ENCODE data around the gene SAP25. TPM values are rescaled to one million over a fixed set of nuclear protein-coding genes. Genes with fewer than 3 reads are reported as not detected.
A peak's percentile ranks its signal among the peaks of the same experiment; 100 is the strongest.

Gene SAP25
- total RNA-seq = 10 to 100 TPM; 10.1 to 25.2 TPM

- DNase-seq (ENCODE audit: low spot score) = peak; percentile 60
- peaks cover 4 to 7% of the 10 kb centered on the region in 2 donors for H3K4me1 Mint-ChIP-seq (ENCODE audit: low read depth in 2 of 2)
- H3K4me3 Mint-ChIP-seq = no peak within 1 kb of the TSS
- no peaks in the 10 kb centered on the region for H3K9me3 Mint-ChIP-seq
- no peak for ATAC-seq
- no peak within 1 kb of the TSS for H3K27ac Mint-ChIP-seq
- H3K27me3 Mint-ChIP-seq = no peaks in the 10 kb centered on the region
- no peaks in the 10 kb centered on the region for H3K36me3 Mint-ChIP-seq
These were observed at the start of gene SAP25 for GRCh38 chr7:100573691-100574361. SAP25 (minus strand) TSS chr7:100573900; CDS start chr7:100573742, 158 bp downstream.

- H3K9me3 Mint-ChIP-seq = no peaks in the 10 kb centered on the region
- no peaks in the 10 kb centered on the region for H3K27me3 Mint-ChIP-seq
- no peak overlapping the region for H3K27ac Mint-ChIP-seq
- H3K36me3 Mint-ChIP-seq = no peaks in the 10 kb centered on the region
- ATAC-seq (no peak), DNase-seq (ENCODE audit: low spot score) (no peak)
- H3K4me3 Mint-ChIP-seq = no peak overlapping the region
- peaks cover 6 to 9% of the 10 kb centered on the region in 2 donors for H3K4me1 Mint-ChIP-seq (ENCODE audit: low read depth in 2 of 2)
These were observed 47.9 kb upstream of the SAP25 start for GRCh38 chr7:100621554-100621953.

DNA sequence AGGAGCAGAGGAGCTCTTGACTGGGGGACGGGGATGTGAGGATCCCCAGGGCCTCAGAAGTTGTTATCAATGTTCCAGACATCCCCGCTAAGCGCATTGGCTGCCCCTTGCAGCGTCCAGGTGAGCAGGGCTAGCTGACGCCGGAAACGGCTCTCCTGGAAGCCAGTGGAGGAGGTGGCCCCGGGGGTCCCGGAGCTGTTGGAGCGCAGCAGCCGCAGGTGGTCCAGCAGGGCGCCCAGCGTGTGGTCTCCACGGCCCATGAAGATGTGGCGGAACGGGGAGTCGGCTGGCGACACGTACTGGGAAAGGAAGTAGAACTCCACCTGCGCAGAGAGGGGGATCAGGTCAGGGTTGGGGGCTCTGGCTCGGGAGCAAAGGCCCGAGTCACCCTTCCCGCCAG is 47.1 kb upstream of the SAP25 start:
- DNase-seq (ENCODE audit: low spot score) (no peak), ATAC-seq (no peak)
- Mint-ChIP-seq H3K9me3 (no peaks in the 10 kb centered on the region), H3K36me3 (no peaks in the 10 kb centered on the region), H3K4me1 (ENCODE audit: low read depth in 2 of 2) (peaks cover 5 to 6% of the 10 kb centered on the region in 2 donors), H3K27me3 (no peaks in the 10 kb centered on the region), H3K27ac (no peak overlapping the region), H3K4me3 (no peak overlapping the region)

- ATAC-seq = no peak
These were observed 46.5 kb upstream of the SAP25 start for GRCh38 chr7:100620239-100620638.

GRCh38 chr7:100614308-100614861 is 40.7 kb upstream of the SAP25 start:
- DNase-seq (ENCODE audit: low spot score) (no peak), ATAC-seq (no peak)
- H3K27ac Mint-ChIP-seq = peak overlapping the region in 1 of 2 donors; percentile 34
- H3K9me3 Mint-ChIP-seq = no peaks in the 10 kb centered on the region
- H3K27me3 Mint-ChIP-seq = no peaks in the 10 kb centered on the region
- H3K4me3 Mint-ChIP-seq = no peak overlapping the region
- no peaks in the 10 kb centered on the region for H3K36me3 Mint-ChIP-seq
- peaks cover 8 to 13% of the 10 kb centered on the region in 2 donors for H3K4me1 Mint-ChIP-seq (ENCODE audit: low read depth in 2 of 2)

More at GRCh38 chr7:100620239-100620638, 46.5 kb upstream of the SAP25 start:
- peaks cover 0 to under 1% of the 10 kb centered on the region in 2 donors for H3K4me1 Mint-ChIP-seq (ENCODE audit: low read depth in 2 of 2)
- DNase-seq (ENCODE audit: low spot score) = no peak
- no peak overlapping the region for H3K4me3 Mint-ChIP-seq
- H3K27ac Mint-ChIP-seq = no peak overlapping the region
- H3K36me3 Mint-ChIP-seq = no peaks in the 10 kb centered on the region
- no peaks in the 10 kb centered on the region for H3K27me3 Mint-ChIP-seq
- H3K9me3 Mint-ChIP-seq = no peaks in the 10 kb centered on the region

DNA sequence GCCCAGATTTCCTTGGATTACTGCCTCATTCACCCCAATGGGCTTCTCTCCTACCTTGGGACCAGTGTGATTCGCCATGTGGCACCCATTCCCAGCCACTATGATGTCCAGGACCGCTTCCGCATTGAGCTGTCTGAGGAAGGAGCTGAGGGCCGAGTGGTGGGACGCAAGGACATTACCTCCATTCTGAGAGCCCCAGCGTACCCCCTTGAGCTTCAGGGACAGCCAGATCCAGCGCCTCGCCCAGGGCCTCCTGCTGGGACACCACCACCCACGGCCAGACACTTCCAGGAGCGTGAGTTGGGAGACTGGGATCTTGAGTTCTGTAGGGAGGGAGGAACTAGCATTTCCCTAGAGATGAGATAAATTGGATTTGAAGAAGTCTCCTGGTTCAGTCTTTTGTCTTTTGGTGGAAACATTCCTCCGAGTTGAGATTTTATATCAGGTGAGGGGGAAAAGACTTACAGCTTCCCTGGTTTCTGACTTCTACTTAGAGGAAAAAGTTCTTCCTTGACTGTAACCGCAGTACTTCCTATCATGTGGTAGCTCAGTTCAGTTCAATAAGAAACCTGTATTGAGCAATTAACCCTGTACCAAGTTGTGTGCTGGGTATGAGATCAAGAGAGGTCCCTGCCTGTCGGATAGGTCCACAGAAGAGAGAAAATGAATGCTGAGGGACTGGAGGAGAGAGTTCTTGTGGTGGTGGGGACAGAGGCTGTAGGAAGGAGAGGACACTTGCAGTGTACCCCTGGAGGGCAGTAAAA is 39.9 kb upstream of the SAP25 start:
- H3K9me3 Mint-ChIP-seq = no peaks in the 10 kb centered on the region
- H3K27me3 Mint-ChIP-seq = no peaks in the 10 kb centered on the region
- H3K4me3 Mint-ChIP-seq = peak overlapping the region; percentile 25
- ATAC-seq = no peak
- peak overlapping the region in 1 of 2 donors; percentile 34 for H3K27ac Mint-ChIP-seq
- peaks cover 8 to 13% of the 10 kb centered on the region in 2 donors for H3K4me1 Mint-ChIP-seq (ENCODE audit: low read depth in 2 of 2)
- no peak for DNase-seq (ENCODE audit: low spot score)
- H3K36me3 Mint-ChIP-seq = no peaks in the 10 kb centered on the region

DNA sequence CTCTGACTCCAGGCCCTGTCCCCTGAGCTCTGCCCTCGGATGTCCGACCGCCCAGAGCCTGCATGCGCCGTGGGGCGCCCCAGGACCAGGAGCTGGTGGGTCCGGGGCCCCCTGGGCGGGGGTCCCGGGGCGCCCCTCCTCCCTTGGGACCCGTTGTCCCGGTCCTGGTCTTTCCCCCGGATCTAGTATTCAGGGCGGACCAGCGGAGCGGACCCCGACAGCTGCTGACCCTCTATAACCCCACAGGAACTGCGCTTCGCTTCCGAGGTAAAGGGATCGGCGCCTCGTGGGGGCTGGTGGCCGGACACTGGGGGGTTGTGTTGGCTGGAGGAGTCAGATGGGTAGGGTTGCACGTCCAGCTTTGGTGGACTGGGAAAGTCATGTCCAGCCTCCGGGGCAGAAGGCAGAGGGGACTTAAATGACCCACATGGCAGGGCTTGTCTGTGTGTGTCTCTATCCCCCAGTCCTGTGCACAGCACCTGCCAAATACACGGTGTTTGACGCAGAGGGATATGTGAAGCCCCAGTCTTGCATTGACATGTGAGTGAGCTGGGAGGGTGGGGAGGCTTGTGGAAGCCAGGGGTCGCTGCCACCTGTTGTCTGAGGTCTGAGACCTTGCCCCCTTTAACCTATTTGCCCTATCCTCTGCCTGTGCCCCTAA is 39.2 kb upstream of the SAP25 start:
- Mint-ChIP-seq H3K27ac (peak overlapping the region in 1 of 2 donors; percentile 98), H3K27me3 (no peaks in the 10 kb centered on the region), H3K9me3 (no peaks in the 10 kb centered on the region), H3K4me3 (peak overlapping the region; percentile 92), H3K36me3 (no peaks in the 10 kb centered on the region), H3K4me1 (ENCODE audit: low read depth in 2 of 2) (peaks cover 8 to 13% of the 10 kb centered on the region in 2 donors)
- ATAC-seq = peak in 1 of 2 donors; percentile 3
- DNase-seq (ENCODE audit: low spot score) = no peak

- no peaks in the 10 kb centered on the region for H3K27me3 Mint-ChIP-seq
- peaks cover 8 to 15% of the 10 kb centered on the region in 2 donors for H3K4me1 Mint-ChIP-seq (ENCODE audit: low read depth in 2 of 2)
- peak; percentile 99 for DNase-seq (ENCODE audit: low spot score)
- peak within 1 kb of the TSS; percentile 84 to 98 for H3K27ac Mint-ChIP-seq
- H3K36me3 Mint-ChIP-seq = no peaks in the 10 kb centered on the region
- H3K4me3 Mint-ChIP-seq = peak within 1 kb of the TSS; percentile 92
- peak; percentile 97 for ATAC-seq
- H3K9me3 Mint-ChIP-seq = no peaks in the 10 kb centered on the region
These were observed 38.5 kb upstream of the SAP25 start, which contains the start of gene MOSPD3 for GRCh38 chr7:100611983-100612729. MOSPD3 (plus strand) TSS chr7:100612540; CDS start chr7:100612792, 252 bp downstream.

GRCh38 chr7:100609958-100610357 is 36.3 kb upstream of the SAP25 start:
- H3K9me3 Mint-ChIP-seq = no peaks in the 10 kb centered on the region
- no peak overlapping the region for H3K27ac Mint-ChIP-seq
- no peaks in the 10 kb centered on the region for H3K36me3 Mint-ChIP-seq
- DNase-seq (ENCODE audit: low spot score) (no peak), ATAC-seq (no peak)
- peak overlapping the region; percentile 2 for H3K4me3 Mint-ChIP-seq
- no peaks in the 10 kb centered on the region for H3K27me3 Mint-ChIP-seq
- peaks cover 8 to 23% of the 10 kb centered on the region in 2 donors for H3K4me1 Mint-ChIP-seq (ENCODE audit: low read depth in 2 of 2)

DNA sequence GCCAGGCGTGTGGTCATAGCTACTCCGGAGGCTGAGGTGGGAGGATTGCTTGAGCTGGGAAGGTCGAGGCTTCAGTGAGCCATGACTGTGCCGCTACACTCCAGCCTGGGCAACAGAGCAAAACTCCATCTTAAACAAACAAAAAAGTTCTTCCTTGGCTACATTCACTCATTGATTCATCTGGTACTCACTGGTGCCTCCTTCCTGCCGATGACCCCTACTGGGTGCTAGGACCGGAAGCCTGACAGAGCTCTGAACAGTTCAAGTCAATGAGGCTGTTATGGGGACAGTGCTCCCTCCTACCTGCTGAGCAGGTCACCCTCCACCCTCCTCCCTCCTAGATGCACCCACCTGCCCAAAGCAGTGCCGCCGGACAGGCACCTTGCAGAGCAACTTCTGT is 33.4 kb upstream of the SAP25 start:
- ATAC-seq (no peak), DNase-seq (ENCODE audit: low spot score) (no peak)
- Mint-ChIP-seq H3K9me3 (no peaks in the 10 kb centered on the region), H3K27me3 (no peaks in the 10 kb centered on the region), H3K4me1 (ENCODE audit: low read depth in 2 of 2) (peaks cover 7 to 24% of the 10 kb centered on the region in 2 donors), H3K36me3 (no peaks in the 10 kb centered on the region), H3K27ac (no peak overlapping the region), H3K4me3 (no peak overlapping the region)

GRCh38 chr7:100606313-100606712 is 32.6 kb upstream of the SAP25 start:
- H3K4me1 Mint-ChIP-seq (ENCODE audit: low read depth in 2 of 2) = peaks cover 7 to 21% of the 10 kb centered on the region in 2 donors
- H3K4me3 Mint-ChIP-seq = no peak overlapping the region
- ATAC-seq (no peak), DNase-seq (ENCODE audit: low spot score) (no peak)
- H3K27ac Mint-ChIP-seq = no peak overlapping the region
- no peaks in the 10 kb centered on the region for H3K9me3 Mint-ChIP-seq
- H3K36me3 Mint-ChIP-seq = no peaks in the 10 kb centered on the region
- H3K27me3 Mint-ChIP-seq = no peaks in the 10 kb centered on the region

DNA sequence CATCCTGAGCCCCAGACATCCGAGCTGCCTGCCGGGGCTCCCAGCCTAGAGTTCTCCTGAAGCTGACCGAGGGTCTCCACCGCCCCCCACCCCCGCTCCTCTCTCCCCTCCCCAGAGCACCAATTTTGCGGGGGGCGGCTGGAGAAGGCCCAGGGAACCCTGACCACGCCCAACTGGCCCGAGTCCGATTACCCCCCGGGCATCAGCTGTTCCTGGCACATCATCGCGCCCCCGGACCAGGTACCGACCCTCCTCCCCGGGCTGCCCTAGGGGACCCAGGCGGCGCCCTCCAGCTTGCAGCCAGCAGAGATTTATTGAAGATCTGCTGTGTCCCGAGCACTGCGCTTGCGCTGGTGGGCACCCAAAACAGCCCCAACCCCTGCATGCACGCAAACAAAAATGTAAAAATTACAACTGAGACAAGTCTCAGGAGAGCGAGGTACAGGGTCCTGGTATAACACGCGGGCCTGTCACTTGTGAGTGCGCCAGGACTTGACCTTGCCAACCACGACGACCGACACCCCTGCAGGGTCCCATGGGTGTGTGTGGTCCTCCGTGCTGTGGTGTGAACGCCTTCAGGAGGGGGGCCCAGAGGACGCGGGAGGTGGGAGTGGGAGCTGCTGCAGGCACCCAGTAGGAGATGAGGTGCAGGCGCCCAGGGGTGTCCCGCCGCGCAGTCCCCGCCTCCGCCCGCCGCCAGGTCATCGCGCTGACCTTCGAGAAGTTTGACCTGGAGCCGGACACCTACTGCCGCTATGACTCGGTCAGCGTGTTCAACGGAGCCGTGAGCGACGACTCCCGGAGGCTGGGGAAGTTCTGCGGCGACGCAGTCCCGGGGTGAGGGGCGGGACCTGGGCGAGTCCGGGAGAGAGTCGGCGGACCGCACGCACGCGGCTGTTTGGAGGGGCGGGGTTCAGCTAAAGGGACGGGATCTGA is 31.5 kb upstream of the SAP25 start:
- no peaks in the 10 kb centered on the region for H3K36me3 Mint-ChIP-seq
- ATAC-seq (no peak), DNase-seq (ENCODE audit: low spot score) (peak; percentile 66)
- peak overlapping the region; percentile 86 for H3K4me3 Mint-ChIP-seq
- H3K27ac Mint-ChIP-seq = peak overlapping the region in 1 of 2 donors; percentile 33
- no peaks in the 10 kb centered on the region for H3K9me3 Mint-ChIP-seq
- no peaks in the 10 kb centered on the region for H3K27me3 Mint-ChIP-seq
- peaks cover 7 to 21% of the 10 kb centered on the region in 2 donors for H3K4me1 Mint-ChIP-seq (ENCODE audit: low read depth in 2 of 2)
